NCI-H524 treated with DMSO at 0.1 percent for 48 hours (cell line): ENCODE measurements around the gene SLC29A3.

Experiments used
- DNase-seq: peaks from one replicate; lab custom pipeline; 2025; lab: John Stamatoyannopoulos, UW

The SLC29A3 gene

DNA sequence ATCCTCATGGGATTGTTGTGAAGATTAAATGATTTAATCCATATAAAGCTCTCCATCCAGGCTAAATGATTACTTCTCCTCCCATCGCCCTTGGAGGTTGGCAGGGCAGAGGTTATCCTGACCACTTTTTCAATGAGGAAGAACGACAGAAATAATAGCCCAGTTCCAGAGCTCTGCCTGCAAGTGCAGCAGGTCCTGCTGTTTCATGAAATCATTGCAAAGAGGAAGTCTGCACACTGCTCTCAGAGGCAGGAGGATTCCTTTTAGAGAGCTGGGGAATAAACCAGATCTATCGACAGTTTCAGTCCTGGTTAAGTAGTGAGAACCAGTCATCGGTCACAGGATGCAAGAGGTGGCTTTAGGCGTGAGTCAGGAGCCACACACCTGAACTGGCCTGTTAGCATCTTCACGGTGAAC, 52.7 kb downstream of the SLC29A3 start:
- DNase-seq: no peak

DNA sequence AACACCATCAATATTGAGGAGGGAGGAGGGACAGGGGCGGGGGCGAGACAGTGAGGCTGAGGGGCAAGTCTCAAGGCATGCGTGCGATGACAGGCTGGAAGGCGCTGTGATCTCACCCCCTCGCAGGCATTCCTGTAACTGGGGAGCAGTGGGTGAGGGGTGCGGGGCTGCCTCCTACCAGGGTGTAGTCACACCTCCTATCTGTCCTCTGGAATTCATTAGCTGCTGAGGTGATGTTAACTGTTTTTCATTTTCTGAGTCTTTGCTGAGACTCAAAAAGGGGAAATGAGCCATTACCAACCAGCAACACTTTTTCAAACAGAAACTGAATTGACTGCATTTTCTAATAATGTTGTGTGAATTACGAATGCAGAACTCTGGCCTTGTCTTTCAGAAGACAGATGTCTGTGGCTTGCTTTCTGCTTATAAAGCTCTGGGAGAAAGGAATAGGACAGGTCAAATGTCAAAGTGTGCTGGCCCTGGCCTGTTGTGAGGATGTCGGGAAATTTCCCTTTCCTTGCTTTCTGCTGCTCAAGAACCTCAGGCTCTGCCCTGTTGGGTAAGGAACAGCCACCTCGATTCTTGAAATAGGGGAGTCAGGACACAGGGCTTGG, 53.9 kb downstream of the SLC29A3 start:
- DNase-seq: no peak

DNA sequence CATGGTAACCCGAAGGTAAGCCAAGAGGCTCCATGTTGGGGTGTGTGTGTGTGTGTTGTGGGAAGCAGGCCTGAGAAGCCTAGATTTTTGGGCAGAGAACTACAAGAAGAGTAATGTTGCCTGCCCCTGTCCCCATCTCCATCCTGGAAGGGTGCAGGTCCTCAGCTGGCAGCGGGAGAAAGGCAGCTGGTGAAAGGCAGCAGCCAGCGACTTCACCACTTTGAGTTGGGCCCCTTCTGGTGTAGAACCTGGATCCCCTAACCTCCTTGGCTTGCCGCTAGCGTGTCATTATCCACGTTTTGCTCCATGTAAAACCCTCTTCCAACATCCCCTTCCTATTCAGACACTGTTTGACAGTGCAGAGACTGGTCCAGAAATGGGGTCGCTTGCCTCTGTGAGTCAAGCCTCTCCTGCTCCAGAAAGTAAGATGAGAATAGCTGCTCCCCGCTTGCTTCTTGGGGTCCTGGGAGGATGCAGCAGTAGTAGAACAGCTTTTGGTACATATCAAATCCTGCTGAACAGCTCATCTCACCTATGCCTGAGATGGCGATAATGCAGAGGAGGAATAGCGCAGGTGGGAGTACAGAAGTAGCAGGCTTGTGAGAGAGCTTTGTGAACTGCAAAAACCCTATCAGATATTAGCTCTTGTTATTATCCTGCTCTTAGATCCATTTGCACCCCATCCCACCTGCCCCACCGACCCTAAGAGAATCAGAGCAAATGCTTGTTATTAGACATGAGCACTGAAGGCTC, 55.6 kb downstream of the SLC29A3 start:
- DNase-seq: no peak

DNA sequence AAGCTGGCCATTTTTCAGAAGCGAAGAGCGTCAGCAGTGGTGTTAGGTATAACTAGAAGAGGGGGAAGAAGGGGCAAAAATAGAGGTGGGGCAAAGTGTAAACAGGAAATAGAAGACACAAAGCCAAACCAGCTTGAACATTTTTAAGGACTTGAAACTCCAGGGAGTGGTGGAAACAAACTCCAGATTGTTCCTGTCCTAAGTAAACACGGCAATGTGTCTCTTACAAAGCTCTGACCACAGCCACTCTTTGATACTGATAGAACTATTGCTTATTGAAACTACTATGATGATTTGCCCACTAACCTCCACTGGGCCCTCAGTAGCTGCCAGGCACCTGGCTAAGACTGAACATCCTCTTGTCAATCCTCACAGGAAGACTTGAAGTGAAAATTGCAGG, 56.9 kb downstream of the SLC29A3 start:
- DNase-seq: no peak

DNA sequence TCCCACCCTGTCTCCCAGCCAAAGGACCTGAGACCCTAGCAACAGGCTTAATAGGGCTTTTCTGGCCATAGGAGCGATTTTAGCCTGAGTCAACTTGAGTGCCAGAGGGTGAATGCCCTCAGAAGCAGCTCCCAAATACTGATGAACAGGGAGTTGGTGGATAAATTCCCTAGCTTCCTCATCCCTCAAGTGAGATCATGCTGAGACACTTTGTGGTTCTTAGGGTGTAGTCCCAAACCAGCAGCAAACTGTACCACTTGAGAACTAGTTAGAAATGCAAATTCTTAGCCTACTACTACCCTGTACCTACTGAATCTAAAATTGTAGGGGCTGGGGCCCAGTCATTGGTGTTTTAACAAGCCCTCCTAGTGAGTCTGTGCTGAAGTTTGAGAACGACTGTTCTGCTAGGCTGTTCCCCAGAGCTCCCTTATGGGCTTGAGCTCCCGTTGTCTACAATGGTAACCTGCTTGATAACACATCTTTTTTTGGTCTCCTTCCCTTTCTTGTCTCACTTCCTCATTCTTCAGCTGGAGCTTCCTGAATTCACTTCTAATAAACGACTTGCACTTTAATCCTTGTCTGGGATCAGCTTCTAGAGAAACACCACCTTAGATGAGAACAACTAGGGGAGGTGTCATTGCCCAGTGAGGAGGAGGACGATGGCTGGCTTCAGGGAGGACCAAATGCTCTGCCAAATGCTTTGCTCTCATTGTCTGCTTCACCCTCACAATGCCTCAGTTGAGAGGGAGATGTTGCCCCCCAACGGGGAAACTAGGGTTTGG, 59.5 kb downstream of the SLC29A3 start:
- no peak for DNase-seq

DNA sequence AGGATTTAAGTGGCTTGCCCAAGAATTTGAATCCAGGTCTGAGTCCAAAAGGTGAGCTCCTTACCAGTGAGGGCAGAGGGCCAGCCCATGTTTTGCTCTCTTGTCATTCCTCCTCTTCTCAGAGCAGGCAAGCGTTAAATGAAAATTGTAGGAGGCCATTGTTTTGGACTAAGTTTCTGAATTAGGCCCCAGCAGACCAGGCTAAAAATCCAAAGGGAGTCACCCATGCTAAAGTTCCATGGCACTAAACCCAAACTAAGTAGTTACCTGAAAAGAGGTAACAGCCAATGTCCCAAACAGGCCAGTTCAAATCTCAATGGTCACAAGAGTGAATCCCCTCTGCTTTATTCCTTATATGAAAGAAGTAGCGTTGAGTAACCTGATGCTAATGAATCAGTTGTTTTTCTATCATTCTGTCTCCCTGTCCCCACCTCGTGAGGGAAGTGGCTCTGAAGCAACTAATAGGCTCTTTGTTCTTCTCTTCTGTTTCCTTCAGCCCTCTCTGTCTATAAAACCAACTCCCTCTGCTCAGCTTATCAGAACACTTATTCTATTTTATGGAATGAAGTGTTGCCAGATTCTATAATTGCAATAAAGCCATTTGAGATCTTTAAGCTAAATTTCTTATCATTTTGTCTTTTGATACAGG, 60.2 kb downstream of the SLC29A3 start:
- DNase-seq: no peak

DNA sequence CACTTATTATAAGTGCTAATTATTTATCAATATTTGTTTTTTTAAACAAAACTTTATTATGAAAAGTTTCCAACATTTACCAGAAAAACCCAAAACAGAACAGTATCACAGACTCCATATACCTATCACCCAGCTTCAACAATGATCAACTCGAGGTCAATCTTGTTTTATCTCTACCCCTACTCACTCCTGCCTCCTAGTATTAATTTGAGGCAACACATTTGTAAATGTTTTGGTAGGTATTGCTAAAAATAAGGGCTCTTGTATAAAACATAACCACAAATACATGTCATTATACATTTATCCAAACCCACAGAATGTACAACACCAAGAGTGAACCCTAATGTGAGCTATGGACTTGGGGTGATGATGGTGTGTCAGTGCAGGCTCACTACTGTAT, 61.8 kb downstream of the SLC29A3 start:
- DNase-seq: no peak

DNA sequence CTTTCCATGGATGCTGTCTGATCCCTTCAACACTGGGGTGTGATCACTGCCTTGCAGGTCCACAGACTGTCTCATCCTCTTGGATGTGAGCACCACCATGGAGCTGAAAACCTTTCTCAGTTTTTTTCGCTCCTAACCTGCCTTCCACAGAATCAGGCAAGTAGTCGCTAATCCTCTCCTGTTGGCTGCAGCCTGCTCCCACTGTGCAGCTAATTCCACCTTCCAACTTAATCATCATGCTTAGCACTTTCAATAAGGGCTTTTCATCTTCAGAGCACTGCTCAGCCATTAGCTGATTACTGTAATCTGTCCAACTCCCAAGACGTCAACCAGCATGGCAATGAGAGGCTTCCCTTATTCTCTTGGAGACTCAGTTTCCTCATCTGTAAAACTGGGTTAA, 62.6 kb downstream of the SLC29A3 start:
- no peak for DNase-seq

DNA sequence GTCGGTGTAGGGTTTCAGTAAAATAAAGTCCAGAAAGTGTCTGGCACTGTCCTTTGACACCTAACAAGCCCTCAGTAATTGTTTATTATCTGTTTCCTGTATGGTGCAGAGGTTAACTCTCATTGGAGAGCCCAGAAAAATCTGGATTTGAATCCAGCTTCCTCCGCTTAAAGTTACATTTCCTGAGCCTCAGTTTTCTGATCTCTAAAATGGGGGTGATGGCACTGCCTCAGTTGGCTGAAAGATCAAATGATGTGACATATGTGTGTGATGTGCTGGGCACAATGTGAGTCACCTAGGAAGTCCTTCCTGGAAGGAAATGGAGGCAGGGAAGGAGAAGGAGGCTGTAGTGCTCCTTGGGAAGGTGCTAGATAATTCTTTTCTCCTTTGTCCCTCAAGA, 63.0 kb downstream of the SLC29A3 start:
- no peak for DNase-seq

DNA sequence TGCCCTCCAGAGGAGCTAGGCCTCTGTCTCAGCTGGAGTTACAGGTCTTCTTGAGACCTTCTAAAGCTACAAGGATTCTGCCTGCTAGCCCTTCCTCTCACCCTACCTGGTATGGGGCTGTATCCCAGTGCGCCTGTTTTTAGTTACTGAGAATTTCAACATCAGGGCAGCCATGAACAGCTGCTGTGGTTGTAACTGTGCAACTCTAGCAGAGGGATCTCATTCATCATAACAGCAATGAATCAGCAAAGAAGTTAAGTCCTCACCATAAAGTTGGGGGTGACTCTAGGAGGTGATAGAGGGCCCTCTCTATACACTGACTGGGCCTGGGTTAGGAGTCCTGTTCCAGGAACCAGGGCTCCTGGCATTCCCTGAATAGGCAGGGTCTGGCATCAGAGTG, 63.7 kb downstream of the SLC29A3 start:
- no peak for DNase-seq

DNA sequence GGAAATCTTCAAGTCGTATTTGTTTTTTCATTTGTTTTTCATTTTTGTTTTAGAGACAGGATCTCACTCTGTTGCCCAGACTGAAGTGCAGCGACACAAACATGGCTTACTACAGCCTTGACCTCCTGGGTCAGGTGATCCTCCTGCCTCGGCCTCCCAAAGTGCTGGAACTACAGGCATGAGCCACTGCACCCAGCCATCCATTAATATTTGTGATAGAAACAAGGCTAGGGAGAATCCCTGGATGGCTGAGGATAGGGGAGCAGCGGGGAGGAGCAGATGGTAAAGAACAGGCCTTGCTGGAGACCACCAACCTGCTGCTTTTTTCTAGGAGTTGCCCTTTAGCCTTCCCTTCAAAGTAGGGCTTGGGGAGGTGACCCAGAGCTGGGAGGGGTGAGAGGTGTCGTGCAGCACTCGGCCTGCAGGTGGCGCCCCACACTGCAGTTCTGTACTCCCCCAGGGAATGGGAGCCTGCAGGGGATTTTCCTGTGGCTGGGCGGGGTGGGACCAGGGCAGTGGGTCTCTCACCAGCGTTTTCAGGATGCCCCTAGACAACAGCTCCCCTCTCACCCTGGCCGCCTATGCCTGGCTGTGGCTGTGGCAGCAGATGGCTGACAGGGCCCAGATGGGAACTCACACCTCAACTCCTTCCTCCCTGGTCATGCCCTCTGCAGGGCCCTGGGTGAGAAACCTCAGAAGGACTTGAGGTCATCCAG, 65.1 kb downstream of the SLC29A3 start:
- no peak for DNase-seq

DNA sequence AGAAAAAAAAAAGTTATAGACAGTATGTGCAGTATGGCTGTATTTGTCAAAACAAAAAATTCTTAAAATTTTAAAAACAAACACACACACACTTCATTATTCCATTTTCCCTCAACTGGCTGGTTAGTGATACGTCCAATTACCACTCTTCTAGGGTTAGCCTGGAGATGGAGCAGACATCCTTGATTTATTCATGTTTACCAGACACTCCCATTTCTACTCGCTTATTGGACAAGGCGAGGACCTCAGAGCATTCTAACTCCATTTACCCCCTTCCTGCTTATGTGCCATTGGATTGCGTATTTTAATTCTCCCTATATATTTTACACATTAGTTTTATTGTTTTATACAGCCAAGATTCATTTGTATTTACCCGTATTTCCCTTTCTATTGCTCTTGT, 69.1 kb downstream of the SLC29A3 start:
- DNase-seq: no peak

DNA sequence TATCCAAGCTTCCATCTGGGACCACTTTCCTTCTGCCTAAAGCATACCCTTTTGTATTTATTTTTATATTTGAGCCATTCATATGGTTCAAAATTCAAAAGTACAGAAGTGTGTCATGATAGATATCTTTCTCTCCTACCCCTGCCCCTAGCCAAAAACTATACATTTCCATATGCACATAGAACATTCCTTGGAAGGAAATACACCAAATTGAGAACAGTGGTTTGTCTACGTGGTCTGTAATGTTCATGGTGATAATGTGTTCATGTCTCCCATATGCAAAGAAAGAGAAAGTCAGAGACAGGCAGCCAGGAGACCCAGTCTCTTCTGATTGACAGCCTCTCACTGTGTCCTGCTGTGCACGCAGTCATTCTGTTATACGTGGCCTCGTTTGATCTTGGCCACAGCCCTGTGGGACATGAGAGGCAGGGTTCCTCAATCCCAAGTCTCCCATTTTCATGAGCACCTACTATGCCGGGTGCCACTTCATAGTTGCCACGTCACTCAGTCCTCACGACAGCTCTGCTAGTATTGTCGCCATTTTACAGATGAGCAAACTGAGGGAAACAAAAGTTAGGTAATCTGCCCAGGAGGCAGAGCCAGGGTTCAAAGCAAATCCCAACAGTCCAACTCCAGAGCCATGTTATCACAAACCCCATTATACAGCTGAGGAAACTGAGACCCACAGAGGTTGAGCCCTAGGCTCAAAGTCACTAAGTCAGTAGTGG, 69.7 kb downstream of the SLC29A3 start:
- DNase-seq: no peak

DNA sequence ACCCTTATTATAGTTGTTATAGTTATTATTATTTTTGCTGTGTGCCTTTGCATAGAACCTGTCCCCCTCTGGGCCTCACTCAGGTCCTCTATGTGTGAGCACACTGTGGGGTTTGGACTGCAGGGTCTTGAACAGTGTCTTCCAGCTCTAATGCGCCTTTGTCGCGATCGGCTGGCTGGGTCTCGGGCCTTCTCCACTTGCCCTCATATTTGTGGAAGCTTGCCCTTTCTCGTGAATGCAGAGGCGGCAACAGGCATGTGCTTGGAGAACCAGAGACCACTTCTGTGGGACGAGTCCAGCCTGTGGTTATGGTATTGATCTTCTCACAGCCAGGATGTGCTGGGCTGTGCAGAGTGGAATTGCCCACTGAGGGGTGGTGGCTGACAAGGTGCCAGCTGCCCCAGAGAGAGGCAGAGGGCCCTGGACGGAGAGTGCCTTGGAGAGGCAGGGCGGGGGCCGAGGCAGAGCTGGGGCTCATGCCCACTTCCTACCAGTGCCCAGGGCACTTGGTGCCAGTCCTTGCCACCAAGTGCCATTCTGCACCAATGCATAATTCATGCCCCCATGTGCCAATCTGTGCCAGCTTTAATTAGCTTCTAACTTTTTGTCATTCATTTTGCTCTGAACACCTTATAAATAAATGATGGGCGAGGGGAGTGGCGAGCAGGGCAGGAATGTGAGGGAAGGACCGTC, 70.9 kb downstream of the SLC29A3 start:
- no peak for DNase-seq

DNA sequence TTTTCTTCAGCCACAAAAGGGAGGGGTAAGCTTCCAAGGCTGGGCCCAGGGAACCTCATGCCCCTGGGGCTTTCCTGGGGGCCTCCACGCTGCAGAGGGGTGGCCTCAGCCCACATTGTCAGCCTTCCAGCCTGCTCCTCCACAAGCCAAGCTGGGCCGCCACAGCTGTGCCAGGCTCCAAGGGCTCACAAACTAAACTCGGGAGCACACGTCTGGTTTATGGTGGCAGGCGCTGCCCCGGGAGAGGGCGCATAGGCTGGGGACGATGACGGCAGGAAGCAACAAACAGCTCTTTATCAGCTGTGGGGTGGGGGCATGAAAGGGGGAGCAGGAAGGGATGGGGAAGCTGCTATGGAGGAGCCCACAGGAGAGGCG, 71.4 kb downstream of the SLC29A3 start:
- DNase-seq: no peak

DNA sequence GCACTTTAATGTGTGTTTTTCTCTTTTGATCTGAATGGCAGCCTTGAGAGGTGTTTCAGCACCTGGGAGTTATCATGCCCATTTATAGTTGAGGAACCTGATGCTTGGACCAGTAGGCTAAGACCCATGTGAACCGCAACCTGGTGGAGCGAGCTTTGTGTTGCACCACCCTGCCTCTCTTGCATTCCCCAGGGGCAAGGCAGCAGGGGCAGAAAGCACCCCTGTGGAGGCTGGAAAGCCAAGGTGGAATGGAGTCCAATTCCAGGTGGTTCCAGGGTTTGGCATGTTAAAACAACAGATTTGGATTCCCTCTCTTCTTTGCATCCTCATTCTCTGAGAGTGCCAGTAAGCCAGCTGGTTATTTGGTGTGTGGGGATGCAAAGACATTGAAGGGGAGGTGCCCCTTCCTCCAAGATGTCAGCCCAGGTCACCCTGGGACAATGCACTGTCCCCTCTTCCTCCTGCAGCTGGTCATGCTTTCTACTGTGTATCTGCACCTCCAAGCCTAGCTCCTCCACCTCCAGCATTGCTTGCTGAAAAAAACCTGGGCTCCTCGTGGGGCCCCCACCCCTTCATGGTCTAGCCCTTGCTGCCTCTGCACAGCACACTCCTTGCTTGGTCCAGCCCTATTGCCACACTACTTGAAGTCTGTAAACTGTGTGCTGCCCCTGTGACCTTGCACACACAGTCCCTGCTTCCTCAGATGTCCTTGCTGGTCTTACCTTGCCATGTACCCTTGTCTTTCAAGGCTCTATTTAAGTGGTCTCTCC, 72.0 kb downstream of the SLC29A3 start:
- DNase-seq: no peak

DNA sequence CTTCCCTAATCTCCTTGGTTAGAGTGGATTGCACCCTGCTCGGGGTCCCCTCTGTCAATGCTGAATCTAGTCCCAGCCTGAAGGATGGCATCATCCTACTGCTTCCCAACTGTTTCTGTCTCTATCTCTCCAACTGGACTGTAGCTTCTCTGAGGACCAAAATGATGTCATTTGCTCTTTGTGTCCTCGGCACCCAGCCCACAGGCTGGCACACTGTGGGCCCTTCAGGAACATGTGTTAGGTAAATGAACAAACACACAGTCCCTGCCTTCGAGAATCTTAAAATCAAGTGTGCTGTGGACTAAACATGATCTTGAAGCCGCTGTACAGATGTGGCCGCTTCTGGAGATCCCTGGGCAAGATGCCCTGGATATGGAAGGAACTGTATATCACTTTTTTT, 72.6 kb downstream of the SLC29A3 start:
- DNase-seq: no peak

DNA sequence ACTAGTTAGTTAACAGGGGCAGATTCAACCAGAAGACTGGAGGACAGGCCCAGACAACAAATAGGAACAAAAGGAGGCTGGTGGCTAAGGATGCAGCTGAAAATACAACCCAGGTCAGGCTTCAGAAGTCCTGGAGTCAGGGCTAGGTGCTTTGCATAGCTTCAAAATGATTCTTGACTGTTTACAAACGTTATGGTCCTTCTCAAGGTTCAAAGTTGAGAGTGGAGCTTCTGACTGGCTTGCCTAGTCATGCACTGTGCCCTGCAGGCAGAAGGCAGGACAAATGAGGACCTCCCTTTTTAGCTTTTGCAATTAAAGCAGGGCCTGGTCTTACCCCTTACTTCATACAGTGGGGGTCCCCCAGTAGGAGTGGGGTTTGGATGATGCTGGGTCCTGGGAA, 73.2 kb downstream of the SLC29A3 start:
- no peak for DNase-seq

DNA sequence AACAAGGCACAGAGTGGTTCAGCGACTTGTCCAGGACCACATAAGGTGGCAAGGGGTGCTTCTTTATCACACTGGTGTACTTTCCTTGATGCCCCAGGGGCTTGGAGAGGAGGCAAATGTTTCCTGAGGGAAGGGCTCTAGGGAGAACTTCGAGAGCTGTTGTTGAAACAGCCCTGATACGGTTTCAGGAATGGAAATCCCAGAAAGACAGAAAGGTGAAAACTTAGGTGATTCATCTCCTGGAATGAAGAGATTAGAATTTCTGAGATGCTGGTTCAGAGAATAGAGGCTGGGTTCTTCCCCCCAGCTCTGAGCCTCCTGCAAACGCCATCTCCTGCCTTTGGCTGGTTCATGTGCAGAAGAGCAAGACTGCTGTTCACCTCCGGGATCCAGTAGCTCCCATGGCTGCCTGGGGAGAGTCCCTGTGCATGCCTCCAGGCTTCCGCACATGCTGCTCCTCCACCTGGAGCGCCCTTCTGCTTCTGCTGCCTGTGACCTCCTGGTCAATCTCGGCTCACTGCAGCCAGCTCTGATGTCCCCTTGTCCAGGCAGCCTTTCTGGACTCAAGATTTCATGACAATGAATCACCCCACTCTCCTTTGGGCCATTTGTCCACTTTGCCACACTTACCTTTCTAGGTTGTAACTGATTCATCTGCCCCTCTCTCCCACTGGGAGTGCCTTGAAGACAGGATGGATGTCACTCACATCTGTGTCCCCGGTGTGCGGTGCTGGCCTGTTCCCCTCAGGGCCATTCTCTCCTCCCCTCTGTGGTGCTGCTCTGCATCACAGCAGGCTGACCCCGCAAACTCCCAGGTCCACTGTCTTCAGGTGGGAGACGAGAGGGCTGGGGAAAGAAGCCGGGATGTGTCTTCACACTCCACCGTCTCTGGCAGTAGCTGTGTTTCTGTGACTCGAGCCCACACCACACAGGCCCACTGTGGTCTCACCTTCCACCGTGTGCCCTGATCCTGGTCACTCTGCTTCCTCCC, 74.0 kb downstream of the SLC29A3 start:
- DNase-seq: no peak
